ENCODE measurements around the gene CDCA8. TPM values are rescaled to one million over a fixed set of nuclear protein-coding genes. Genes with fewer than 3 reads are reported as not detected.

CDCA8 gene
- total RNA-seq, 6 experiments from 2014 or later, result 20.3 to 44.3 (median 41.3) TPM

DNA sequence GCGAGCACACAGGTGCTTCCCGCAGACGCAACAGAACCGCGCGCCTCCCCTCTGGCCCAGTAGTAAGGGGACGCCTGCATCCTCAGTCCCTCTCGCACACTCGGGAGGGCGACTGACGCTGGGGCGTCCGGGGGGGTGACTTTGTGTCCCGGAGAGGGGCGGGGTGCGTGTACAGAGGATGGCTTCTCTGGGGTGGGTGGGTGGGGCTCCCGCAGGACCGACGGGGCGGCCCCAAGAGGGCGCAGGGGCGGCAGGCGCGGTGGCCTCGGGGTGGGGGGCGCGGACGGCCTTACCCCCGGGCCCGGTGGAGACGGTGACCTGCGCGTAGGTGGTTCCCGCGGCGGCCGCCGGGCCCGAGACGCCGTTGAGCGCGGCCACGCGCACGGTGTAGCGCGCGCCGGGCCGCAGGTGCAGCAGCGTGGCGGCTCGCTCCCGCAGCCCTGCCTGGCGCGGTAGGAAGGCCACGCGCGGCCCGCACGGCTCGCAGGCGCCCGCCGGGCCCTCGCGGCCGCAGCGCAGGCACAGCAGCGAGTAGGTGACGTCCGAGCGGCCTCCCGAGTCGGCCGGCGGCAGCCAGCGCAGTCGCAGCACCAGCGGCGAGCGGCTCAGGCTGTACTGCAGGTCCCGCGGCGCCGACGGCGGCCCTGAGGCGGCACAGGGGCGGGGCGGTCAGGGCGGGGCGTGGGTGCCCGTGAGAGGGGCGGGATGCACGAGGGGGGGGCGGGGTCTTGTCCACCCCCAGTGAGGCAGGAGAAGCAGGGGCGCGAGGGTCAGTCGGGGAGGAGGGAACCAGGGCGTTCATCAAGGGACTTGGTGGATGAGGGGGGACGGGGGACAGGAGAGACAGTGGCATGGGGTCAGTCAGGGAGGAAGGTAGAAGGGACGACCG, 60.5 kb downstream of the CDCA8 start:
- no peaks in the 10 kb centered on the region for H3K9me3 Mint-ChIP-seq
- no peak overlapping the region for H3K27ac Mint-ChIP-seq
- H3K4me3 Mint-ChIP-seq, result peak overlapping the region; percentile 24; the same call in 1 of the 2 replicates
- DNase-seq, result no peak
- no peaks in the 10 kb centered on the region for H3K36me3 Mint-ChIP-seq (ENCODE audit: low read depth)
- H3K4me1 Mint-ChIP-seq (ENCODE audit: low read depth), result no peaks in the 10 kb centered on the region
- peaks cover 35% of the 10 kb centered on the region for H3K27me3 Mint-ChIP-seq (ENCODE audit: insufficient read depth)
- TF ChIP-seq, protein P1, sequence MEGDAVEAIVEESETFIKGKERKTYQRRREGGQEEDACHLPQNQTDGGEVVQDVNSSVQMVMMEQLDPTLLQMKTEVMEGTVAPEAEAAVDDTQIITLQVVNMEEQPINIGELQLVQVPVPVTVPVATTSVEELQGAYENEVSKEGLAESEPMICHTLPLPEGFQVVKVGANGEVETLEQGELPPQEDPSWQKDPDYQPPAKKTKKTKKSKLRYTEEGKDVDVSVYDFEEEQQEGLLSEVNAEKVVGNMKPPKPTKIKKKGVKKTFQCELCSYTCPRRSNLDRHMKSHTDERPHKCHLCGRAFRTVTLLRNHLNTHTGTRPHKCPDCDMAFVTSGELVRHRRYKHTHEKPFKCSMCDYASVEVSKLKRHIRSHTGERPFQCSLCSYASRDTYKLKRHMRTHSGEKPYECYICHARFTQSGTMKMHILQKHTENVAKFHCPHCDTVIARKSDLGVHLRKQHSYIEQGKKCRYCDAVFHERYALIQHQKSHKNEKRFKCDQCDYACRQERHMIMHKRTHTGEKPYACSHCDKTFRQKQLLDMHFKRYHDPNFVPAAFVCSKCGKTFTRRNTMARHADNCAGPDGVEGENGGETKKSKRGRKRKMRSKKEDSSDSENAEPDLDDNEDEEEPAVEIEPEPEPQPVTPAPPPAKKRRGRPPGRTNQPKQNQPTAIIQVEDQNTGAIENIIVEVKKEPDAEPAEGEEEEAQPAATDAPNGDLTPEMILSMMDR (IDR thresholded peaks at IDR 0.05), result no peak

DNA sequence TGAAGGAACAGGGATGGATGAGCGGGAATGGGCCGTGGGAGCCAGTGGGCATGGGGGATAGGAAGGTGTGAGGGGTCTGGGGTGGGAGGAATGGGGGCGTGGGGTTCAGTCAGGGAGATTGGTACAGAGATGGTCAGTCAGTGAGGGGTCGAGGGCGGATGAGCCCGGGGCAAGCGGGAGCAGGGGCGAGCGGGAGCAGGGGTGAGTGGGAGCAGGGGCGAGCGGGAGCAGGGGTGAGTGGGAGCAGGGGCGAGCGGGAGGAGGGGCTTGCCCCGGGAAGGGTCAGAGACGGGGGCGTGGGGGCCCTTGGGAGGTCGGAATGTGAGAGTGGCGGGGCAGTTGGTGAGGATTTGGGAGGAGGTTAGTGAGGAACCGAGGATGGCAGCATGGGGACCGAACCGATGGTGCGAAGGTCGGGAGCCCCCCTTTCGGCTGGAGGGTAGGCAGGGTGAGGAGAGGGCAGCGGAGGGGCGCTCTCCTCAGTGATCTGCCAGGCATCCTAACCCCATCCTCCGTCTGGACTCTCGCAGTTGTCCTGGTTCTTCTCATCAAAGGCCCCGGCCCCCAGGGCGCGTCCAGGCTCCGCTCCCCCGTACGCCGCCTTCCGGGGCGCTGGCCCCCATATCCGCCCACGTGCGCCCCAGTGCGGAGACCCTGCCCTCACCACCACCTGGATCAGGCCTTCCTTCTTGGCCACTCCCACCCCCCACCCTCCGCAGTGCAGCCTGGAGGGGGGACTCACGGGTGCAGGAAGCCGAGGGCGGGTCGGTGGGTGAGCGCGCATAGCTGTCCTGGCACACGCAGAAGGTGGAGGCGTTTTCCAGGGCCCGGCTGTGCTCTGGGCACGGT, 61.4 kb downstream of the CDCA8 start:
- peaks cover 34% of the 10 kb centered on the region for H3K27me3 Mint-ChIP-seq (ENCODE audit: insufficient read depth)
- H3K4me1 Mint-ChIP-seq (ENCODE audit: low read depth), result no peaks in the 10 kb centered on the region
- H3K4me3 Mint-ChIP-seq, result no peak overlapping the region
- TF ChIP-seq, protein P1 (IDR thresholded peaks at IDR 0.05), result no peak
- H3K27ac Mint-ChIP-seq, result no peak overlapping the region
- H3K9me3 Mint-ChIP-seq, result no peaks in the 10 kb centered on the region
- H3K36me3 Mint-ChIP-seq (ENCODE audit: low read depth), result no peaks in the 10 kb centered on the region
- DNase-seq, result no peak

DNA sequence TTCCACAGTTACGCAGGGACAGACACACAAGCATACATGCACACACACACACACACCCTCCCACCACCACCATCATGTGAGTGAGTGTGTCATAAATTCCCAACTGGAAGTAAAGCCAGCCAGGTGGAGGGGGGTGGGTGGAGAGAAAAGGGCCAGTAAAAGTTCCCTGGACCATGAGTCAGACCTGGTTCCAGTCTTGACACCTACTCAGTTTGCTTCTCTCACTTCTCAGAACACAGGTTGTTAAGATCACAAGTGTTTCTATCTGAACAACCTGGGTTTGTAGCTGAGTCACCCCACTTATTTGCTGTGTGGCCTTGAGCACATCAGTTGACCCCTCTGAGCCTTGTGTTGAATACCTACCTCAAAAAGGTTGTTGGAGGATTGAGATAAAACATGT, 63.0 kb downstream of the CDCA8 start:
- TF ChIP-seq, protein P1 (IDR thresholded peaks at IDR 0.05), result no peak
- DNase-seq, result no peak
- peaks cover 34% of the 10 kb centered on the region for H3K27me3 Mint-ChIP-seq (ENCODE audit: insufficient read depth)
- H3K4me3 Mint-ChIP-seq, result no peak overlapping the region
- H3K36me3 Mint-ChIP-seq (ENCODE audit: low read depth), result no peaks in the 10 kb centered on the region
- no peaks in the 10 kb centered on the region for H3K9me3 Mint-ChIP-seq
- H3K4me1 Mint-ChIP-seq (ENCODE audit: low read depth), result no peaks in the 10 kb centered on the region
- no peak overlapping the region for H3K27ac Mint-ChIP-seq

DNA sequence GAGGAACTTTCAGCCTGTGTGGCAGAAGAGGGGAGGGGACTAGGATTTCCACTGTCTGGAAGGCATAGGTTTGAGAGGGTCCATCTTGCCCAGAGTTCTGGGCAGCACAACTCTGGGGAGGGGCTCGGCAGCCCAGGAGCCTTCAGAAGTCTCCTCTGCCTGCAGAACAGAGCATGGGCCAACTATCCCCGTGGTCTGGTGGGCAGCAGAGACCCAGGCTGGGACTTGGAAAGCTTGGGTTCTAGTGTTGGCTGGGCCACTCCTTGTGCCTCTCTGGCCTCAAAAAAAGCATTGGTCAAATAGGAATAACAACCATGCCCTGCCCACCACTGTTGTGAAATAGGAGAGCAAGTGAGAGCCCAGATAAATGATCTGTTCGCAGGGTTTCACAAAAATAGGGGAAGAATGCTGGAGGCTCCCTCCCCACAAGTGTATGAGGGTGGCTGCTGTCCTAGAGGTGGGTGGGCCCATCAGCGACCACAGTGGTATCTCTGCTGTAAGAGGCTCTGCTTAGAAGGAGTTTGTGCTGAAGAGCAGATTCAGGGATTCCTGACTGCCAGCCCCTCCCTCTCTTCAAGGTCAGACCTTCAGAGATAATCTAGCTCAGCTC, 63.7 kb downstream of the CDCA8 start:
- TF ChIP-seq, protein P1 (IDR thresholded peaks at IDR 0.05), result no peak
- DNase-seq, result no peak
- H3K27me3 Mint-ChIP-seq (ENCODE audit: insufficient read depth), result peaks cover 31% of the 10 kb centered on the region
- no peaks in the 10 kb centered on the region for H3K4me1 Mint-ChIP-seq (ENCODE audit: low read depth)
- no peak overlapping the region for H3K27ac Mint-ChIP-seq
- no peaks in the 10 kb centered on the region for H3K36me3 Mint-ChIP-seq (ENCODE audit: low read depth)
- H3K9me3 Mint-ChIP-seq, result no peaks in the 10 kb centered on the region
- no peak overlapping the region for H3K4me3 Mint-ChIP-seq

Other genes starting within 250 kb of the CDCA8 start
- 1 to 10 TPM; 5.6 to 7.0 (median 6.3) TPM for gene ZC3H12A, start 217.9 kb upstream of the CDCA8 start, total RNA-seq (2021; fragmentation: NEBNext Ultra II Directional; extraction: Animal tissue kit (Norgen Biotek cat#: 25700))
- gene MEAF6, start 177.8 kb upstream of the CDCA8 start, total RNA-seq (2021; fragmentation: NEBNext Ultra II Directional; extraction: Animal tissue kit (Norgen Biotek cat#: 25700)), result 10 to 100 TPM; 52.6 to 63.8 (median 56.9) TPM
- 10 to 100 TPM; 15.7 to 19.3 (median 18.0) TPM for gene SNIP1, start 138.2 kb upstream of the CDCA8 start, total RNA-seq (2021; fragmentation: NEBNext Ultra II Directional; extraction: Animal tissue kit (Norgen Biotek cat#: 25700))
- gene DNALI1, start 135.6 kb upstream of the CDCA8 start, total RNA-seq (2021; fragmentation: NEBNext Ultra II Directional; extraction: Animal tissue kit (Norgen Biotek cat#: 25700)), result 1 to 10 TPM; 1.3 to 2.4 (median 1.9) TPM
- gene GNL2, start 96.6 kb upstream of the CDCA8 start, total RNA-seq (2021; fragmentation: NEBNext Ultra II Directional; extraction: Animal tissue kit (Norgen Biotek cat#: 25700)), result 10 to 100 TPM; 48.3 to 61.7 (median 57.0) TPM
- not detected for gene RSPO1, start 57.6 kb upstream of the CDCA8 start, total RNA-seq (2021; fragmentation: NEBNext Ultra II Directional; extraction: Animal tissue kit (Norgen Biotek cat#: 25700))
- gene EPHA10, start 72.6 kb downstream of the CDCA8 start, total RNA-seq (2021; fragmentation: NEBNext Ultra II Directional; extraction: Animal tissue kit (Norgen Biotek cat#: 25700)), result not detected
- 10 to 100 TPM in 3 of 6 experiments, 1 to 10 TPM in 3; 9.5 to 11.1 (median 9.9) TPM for gene MANEAL, start 101.3 kb downstream of the CDCA8 start, total RNA-seq (2021; fragmentation: NEBNext Ultra II Directional; extraction: Animal tissue kit (Norgen Biotek cat#: 25700))
- gene C1orf122, start 115.3 kb downstream of the CDCA8 start, total RNA-seq (2021; fragmentation: NEBNext Ultra II Directional; extraction: Animal tissue kit (Norgen Biotek cat#: 25700)), result 10 to 100 TPM; 60.6 to 97.1 (median 68.2) TPM
- gene YRDC, start 115.7 kb downstream of the CDCA8 start, total RNA-seq (2021; fragmentation: NEBNext Ultra II Directional; extraction: Animal tissue kit (Norgen Biotek cat#: 25700)), result 10 to 100 TPM; 17.5 to 22.7 (median 20.4) TPM
- gene MTF1, start 167.1 kb downstream of the CDCA8 start, total RNA-seq (2021; fragmentation: NEBNext Ultra II Directional; extraction: Animal tissue kit (Norgen Biotek cat#: 25700)), result 10 to 100 TPM; 20.2 to 24.4 (median 22.2) TPM